SU-DHL-6 (cell line): Measurements from ENCODE around the gene CACNA1B.
"Not testable (repeated sequence)": the region's sequence is repeated elsewhere in the genome, so short reads cannot be mapped to it uniquely, and the experiment has no call there.

Experiments
- H2AFZ ChIP-seq: fragments of 200-600 bp; sonication (generic); 2 replicates; pipeline ENCODE4 v1.6.1; 2014; ENCODE audit warnings: low read depth, mild to moderate bottlenecking, moderate library complexity, mixed read lengths, antibody characterized with exemption, low read length; ENCODE audit not compliant: severe bottlenecking
- H3F3A ChIP-seq: fragments of 200-600 bp; shearing (Covaris generic); 2 replicates; pipeline ENCODE4 v1.6.0; 2016; ENCODE audit warnings: antibody characterized with exemption, mild to moderate bottlenecking; ENCODE audit not compliant: insufficient read depth
- H3K27ac ChIP-seq: fragments of 200-600 bp; sonication (generic); 2 replicates; pipeline ENCODE4 v1.5.1; 2016; ENCODE audit warnings: low read depth, mild to moderate bottlenecking, low read length, moderate library complexity, mixed read lengths
- H3K27me3 ChIP-seq: fragments of 200-600 bp; sonication (generic), shearing (Covaris generic); 2 replicates; pipeline ENCODE4 v1.6.0; 2014; ENCODE audit warnings: mild to moderate bottlenecking, low read length
- H3K36me3 ChIP-seq: fragments of 200-600 bp; sonication (generic); 2 replicates; pipeline ENCODE4 v1.6.1; 2014; ENCODE audit warnings: mild to moderate bottlenecking, low read length, mixed read lengths
- H3K4me2 ChIP-seq: fragments of 300-600, 200-600 bp; shearing (Covaris generic), sonication (generic); 2 replicates; pipeline ENCODE4 v1.6.0; 2014; ENCODE audit warnings: low read length, low read depth, mild to moderate bottlenecking; ENCODE audit not compliant: poor library complexity, severe bottlenecking
- H3K4me3 ChIP-seq: fragments of 200-600 bp; sonication (generic); 2 replicates; pipeline ENCODE4 v1.5.1; 2014; ENCODE audit warnings: antibody characterized with exemption, low read length, mild to moderate bottlenecking, mixed read lengths; ENCODE audit not compliant: insufficient read depth, poor library complexity, severe bottlenecking
- H3K79me2 ChIP-seq: fragments of 200-600 bp; sonication (generic); 2 replicates; pipeline ENCODE4 v1.6.1; 2014; ENCODE audit warnings: mild to moderate bottlenecking, low read length, moderate library complexity; ENCODE audit not compliant: insufficient read depth
- H3K9ac ChIP-seq: fragments of 200-600 bp; sonication (generic); 2 replicates; pipeline ENCODE4 v1.7.0; 2014; ENCODE audit warnings: mild to moderate bottlenecking, low read length
- H3K9me2 ChIP-seq: fragments of 200-600 bp; sonication (generic); replicated peaks from 2 replicates; pipeline ENCODE4 v1.6.1; 2014; ENCODE audit warnings: low read length; ENCODE audit not compliant: insufficient read depth
- H3K9me3 ChIP-seq: fragments of 200-600 bp; sonication (generic); 2 replicates; pipeline ENCODE4 v1.6.1; 2014; ENCODE audit warnings: low read length, mixed read lengths; ENCODE audit not compliant: insufficient read depth
- H4K20me1 ChIP-seq: fragments of 200-600 bp; sonication (generic); 2 replicates; pipeline ENCODE4 v1.6.1; 2014; ENCODE audit warnings: low read depth, mild to moderate bottlenecking, antibody characterized with exemption, low read length, moderate library complexity, mixed read lengths
- EZH2phosphoT487 ChIP-seq: fragments of 200-600 bp; sonication (generic), shearing (Covaris generic); conservative IDR thresholded peaks from 2 replicates; pipeline ENCODE4 v1.6.1; 2018; ENCODE audit warnings: mild to moderate bottlenecking, antibody characterized with exemption, low read length, moderate library complexity, mixed read lengths
- TF ChIP-seq, protein P1 (sequence below): fragments of 200-600 bp; sonication (generic); IDR thresholded peaks from one replicate; pipeline ENCODE4 v1.5.1; 2017; ENCODE audit warnings: antibody characterized with exemption, mild to moderate bottlenecking, low read length, moderate library complexity; ENCODE audit not compliant: insufficient read depth, poor library complexity, severe bottlenecking

The CACNA1B gene

GRCh38 chr9:138122676-138123075, 245.1 kb downstream of the CACNA1B start:
- no peak overlapping the region for H3K4me3 ChIP-seq
- no peaks in the 10 kb centered on the region for H3K36me3 ChIP-seq
- H3F3A ChIP-seq = no peaks in the 10 kb centered on the region
- no peak for TF ChIP-seq EZH2phosphoT487
- TF ChIP-seq, protein P1, sequence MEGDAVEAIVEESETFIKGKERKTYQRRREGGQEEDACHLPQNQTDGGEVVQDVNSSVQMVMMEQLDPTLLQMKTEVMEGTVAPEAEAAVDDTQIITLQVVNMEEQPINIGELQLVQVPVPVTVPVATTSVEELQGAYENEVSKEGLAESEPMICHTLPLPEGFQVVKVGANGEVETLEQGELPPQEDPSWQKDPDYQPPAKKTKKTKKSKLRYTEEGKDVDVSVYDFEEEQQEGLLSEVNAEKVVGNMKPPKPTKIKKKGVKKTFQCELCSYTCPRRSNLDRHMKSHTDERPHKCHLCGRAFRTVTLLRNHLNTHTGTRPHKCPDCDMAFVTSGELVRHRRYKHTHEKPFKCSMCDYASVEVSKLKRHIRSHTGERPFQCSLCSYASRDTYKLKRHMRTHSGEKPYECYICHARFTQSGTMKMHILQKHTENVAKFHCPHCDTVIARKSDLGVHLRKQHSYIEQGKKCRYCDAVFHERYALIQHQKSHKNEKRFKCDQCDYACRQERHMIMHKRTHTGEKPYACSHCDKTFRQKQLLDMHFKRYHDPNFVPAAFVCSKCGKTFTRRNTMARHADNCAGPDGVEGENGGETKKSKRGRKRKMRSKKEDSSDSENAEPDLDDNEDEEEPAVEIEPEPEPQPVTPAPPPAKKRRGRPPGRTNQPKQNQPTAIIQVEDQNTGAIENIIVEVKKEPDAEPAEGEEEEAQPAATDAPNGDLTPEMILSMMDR = no peak
- H3K4me2 ChIP-seq = no peak overlapping the region
- no peak overlapping the region for H2AFZ ChIP-seq
- H3K9ac ChIP-seq = no peak overlapping the region
- H3K27me3 ChIP-seq = no peaks in the 10 kb centered on the region
- no peaks in the 10 kb centered on the region; the same call in 1 of the 2 replicates for H3K9me3 ChIP-seq
- no peaks in the 10 kb centered on the region for H3K9me2 ChIP-seq
- H4K20me1 ChIP-seq = no peaks in the 10 kb centered on the region
- H3K79me2 ChIP-seq = no peaks in the 10 kb centered on the region
- H3K27ac ChIP-seq = no peak overlapping the region

DNA sequence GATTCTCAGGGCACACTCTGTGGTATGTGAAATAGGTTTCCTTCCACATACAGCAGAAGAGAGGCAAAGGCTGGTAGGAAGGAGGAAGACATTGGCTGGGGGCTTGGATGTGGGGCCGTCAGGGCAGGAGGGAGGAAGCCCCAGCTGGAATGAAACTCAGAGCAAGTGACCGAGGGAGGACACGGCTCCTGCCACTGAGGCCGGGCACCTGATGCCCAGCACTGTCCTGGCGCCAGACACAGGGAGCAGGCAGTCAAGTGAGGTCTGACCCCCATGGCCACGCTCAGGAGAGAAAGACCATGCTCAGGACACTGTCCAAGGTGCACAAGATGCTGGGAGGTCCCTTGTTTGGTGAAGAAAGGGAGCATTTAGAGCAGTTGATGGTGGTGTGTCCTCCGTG, 245.5 kb downstream of the CACNA1B start:
- TF ChIP-seq, protein P1 = no peak
- no peak for TF ChIP-seq EZH2phosphoT487
- H2AFZ ChIP-seq = no peak overlapping the region
- no peak overlapping the region for H3K4me3 ChIP-seq
- no peaks in the 10 kb centered on the region for H3K79me2 ChIP-seq
- H3K9me2 ChIP-seq = no peaks in the 10 kb centered on the region
- H3K9ac ChIP-seq = no peak overlapping the region
- H3K9me3 ChIP-seq = no peaks in the 10 kb centered on the region; the same call in 1 of the 2 replicates
- no peaks in the 10 kb centered on the region for H4K20me1 ChIP-seq
- no peaks in the 10 kb centered on the region for H3F3A ChIP-seq
- no peak overlapping the region for H3K4me2 ChIP-seq
- no peaks in the 10 kb centered on the region for H3K36me3 ChIP-seq
- H3K27me3 ChIP-seq = no peaks in the 10 kb centered on the region
- no peak overlapping the region for H3K27ac ChIP-seq

DNA sequence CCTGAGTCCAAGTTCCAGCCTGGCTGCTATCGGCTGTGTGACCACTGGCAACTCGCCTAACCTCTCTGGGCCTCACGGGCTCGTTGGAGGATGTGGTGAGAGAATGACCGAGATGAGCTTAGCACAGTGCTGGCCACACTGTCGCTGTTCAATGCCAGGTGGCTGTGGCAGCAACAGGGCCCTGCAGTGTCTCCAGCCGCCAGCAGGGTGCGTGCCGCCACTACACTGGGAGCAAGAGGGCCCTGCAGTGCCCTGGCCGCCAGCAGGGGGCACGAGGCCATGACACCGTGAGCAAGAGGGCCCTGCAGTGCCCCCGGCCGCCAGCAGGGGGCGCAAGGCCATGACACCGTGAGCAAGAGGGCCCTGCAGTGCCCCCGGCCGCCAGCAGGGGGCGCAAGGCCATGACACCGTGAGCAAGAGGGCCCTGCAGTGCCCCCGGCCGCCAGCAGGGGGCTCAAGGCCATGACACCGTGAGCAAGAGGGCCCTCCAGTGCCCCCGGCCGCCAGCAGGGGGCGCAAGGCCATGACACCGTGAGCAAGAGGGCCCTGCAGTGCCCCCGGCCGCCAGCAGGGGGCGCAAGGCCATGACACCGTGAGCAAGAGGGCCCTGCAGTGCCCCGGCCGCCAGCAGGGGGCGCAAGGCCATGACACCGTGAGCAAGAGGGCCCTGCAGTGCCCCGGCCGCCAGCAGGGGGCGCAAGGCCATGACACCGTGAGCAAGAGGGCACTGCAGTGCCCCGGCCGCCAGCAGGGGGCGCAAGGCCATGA, 248.7 kb downstream of the CACNA1B start:
- not testable (repeated sequence) for H3K27ac ChIP-seq, H3F3A ChIP-seq, H4K20me1 ChIP-seq, H3K27me3 ChIP-seq, H3K4me3 ChIP-seq, H3K4me2 ChIP-seq, H3K9me3 ChIP-seq, H3K9ac ChIP-seq, H3K79me2 ChIP-seq, H3K9me2 ChIP-seq, H3K36me3 ChIP-seq, H2AFZ ChIP-seq
- TF ChIP-seq, protein P1 = peak; percentile 28

DNA sequence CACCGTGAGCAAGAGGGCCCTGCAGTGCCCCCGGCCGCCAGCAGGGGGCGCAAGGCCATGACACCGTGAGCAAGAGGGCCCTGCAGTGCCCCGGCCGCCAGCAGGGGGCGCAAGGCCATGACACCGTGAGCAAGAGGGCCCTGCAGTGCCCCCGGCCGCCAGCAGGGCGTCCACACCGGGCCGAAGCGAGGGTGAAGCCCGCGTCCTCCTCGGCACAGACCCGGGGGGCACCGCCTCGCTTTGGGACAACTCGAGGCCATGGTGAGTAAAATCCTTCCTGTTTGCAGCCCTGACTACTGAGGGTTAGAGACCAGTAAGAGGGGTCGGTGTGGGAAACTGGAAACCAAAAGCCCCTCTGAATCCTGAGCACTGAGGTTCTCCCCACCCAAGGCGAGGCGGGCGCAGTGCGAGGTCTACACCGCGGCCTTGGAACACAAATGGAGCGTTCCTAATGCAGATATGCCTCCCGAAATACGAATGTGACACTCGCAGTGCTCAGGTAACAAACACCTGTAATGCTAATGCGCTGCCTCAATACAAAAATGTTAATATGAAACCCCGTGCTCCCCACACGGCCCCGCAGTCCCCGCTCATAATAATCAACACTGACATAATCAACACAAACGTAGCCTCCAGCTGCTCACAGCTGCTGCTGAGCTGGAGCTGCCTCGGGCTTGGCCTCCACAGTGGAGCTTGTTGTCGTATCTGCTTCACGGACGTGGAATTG, 249.4 kb downstream of the CACNA1B start:
- not testable (repeated sequence) for H3F3A ChIP-seq, H3K4me3 ChIP-seq, H3K9me3 ChIP-seq, H4K20me1 ChIP-seq, H3K9me2 ChIP-seq, H3K9ac ChIP-seq, H3K27ac ChIP-seq, H2AFZ ChIP-seq, H3K27me3 ChIP-seq, H3K36me3 ChIP-seq, H3K4me2 ChIP-seq, H3K79me2 ChIP-seq

- H3K79me2 ChIP-seq, H3K9ac ChIP-seq, H3K27ac ChIP-seq, H3K27me3 ChIP-seq, H4K20me1 ChIP-seq, H2AFZ ChIP-seq, H3K9me3 ChIP-seq, H3F3A ChIP-seq, H3K4me2 ChIP-seq, H3K36me3 ChIP-seq, H3K4me3 ChIP-seq, H3K9me2 ChIP-seq: not testable (repeated sequence)
Observed at GRCh38 chr9:138128027-138128426, 250.4 kb downstream of the CACNA1B start.
